Ovary (tissue), 3 donors: ENCODE measurements around the gene FGF9.

Experiments
- POLR2A ChIP-seq: fragments of 450-650 bp; IDR thresholded peaks from one replicate; pipeline ENCODE4 v1.6.1; 2017; ENCODE audit warnings: antibody characterized with exemption, mild to moderate bottlenecking, moderate library complexity
- TF ChIP-seq, protein P1 (sequence below), 3 donors: fragments of 450-650 bp in 2 of 3; fragments of 200-600 bp in 1 of 3; IDR thresholded peaks; one replicate each; pipeline versions ENCODE4 v1.5.1 to v1.8.0; 2016 to 2022; ENCODE audit warnings: antibody characterized with exemption in 3 of 3, mild to moderate bottlenecking in 1 of 3
- donor health status: DM: no; HTN: no; CAD: no.

DNA sequence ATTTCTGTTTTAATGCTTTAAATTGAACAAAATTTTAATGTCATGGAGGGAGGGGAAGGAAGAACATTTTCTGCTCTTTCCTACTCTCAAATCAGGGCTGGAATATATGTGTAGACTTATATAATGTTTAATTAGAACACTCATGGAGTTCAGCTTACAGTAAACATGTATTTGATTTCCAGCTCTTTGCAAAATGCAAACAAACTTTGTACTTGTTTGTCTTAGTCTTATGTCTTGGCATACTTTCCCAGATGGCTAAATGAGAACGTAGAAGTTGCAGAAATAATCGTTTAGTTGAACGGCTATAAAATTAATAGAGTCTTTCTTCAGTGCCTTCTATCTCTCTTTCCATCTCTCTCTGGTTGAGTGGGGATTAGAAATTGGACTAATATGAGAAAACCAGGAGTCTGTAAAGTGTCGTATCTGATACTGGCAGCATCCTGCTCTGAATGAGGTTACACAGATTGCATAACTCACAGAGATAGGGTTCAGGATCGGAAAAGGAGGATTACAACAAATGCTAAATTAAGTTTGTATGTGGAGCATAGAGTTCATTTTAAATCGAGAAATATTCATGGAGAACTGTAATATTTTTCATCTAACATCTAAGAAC is 82.3 kb downstream of the FGF9 start:
- TF ChIP-seq, protein P1, sequence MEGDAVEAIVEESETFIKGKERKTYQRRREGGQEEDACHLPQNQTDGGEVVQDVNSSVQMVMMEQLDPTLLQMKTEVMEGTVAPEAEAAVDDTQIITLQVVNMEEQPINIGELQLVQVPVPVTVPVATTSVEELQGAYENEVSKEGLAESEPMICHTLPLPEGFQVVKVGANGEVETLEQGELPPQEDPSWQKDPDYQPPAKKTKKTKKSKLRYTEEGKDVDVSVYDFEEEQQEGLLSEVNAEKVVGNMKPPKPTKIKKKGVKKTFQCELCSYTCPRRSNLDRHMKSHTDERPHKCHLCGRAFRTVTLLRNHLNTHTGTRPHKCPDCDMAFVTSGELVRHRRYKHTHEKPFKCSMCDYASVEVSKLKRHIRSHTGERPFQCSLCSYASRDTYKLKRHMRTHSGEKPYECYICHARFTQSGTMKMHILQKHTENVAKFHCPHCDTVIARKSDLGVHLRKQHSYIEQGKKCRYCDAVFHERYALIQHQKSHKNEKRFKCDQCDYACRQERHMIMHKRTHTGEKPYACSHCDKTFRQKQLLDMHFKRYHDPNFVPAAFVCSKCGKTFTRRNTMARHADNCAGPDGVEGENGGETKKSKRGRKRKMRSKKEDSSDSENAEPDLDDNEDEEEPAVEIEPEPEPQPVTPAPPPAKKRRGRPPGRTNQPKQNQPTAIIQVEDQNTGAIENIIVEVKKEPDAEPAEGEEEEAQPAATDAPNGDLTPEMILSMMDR (IDR thresholded peaks at IDR 0.05) = no peak
- TF ChIP-seq POLR2A = no peak
